K562 (cell line): ENCODE measurements around the gene SLC5A5.

Experiments used
- BHLHE40 ChIP-seq: IDR thresholded peaks from 2 replicates; pipeline ENCODE4 v1.6.1; 2011; ENCODE audit warnings: low read length, improper control_type of control experiment
- CTCF ChIP-seq, 3 experiments: IDR thresholded peaks in 2 of 3; conservative IDR thresholded peaks in 1 of 3; 2 replicates each; pipeline ENCODE4 v1.5.1; 2011 to 2012; ENCODE audit warnings: low read length in 3 of 3, mild to moderate bottlenecking in 3 of 3, control low read depth in 2 of 3, improper control_type of control experiment in 1 of 3, inconsistent platforms in 1 of 3, low read depth in 1 of 3, mixed read lengths in 1 of 3, moderate library complexity in 1 of 3; ENCODE audit not compliant: insufficient read depth in 2 of 3
- GATAD2A ChIP-seq: fragments of 450-650 bp; IDR thresholded peaks from 2 replicates; pipeline ENCODE4 v1.6.1; 2017
- MAZ ChIP-seq, 2 experiments: fragments of 450-650 bp in 1 of 2; sonication (generic) in 1 of 2; formaldehyde crosslinking; IDR thresholded peaks in 1 of 2; conservative IDR thresholded peaks in 1 of 2; 2 replicates each; pipeline versions ENCODE4 v1.4.0 to v1.5.0; 2020; ENCODE audit warnings: mild to moderate bottlenecking in 1 of 2, missing genetic modification reagents in 1 of 2
- NRF1 ChIP-seq, 2 experiments: fragments of 450-650 bp; IDR thresholded peaks in 1 of 2; conservative IDR thresholded peaks in 1 of 2; 2 replicates each; pipeline ENCODE4 v1.6.1; 2014; ENCODE audit warnings: mild to moderate bottlenecking in 2 of 2
- POLR2AphosphoS5 ChIP-seq: IDR thresholded peaks from 2 replicates; pipeline ENCODE4 v1.6.1; 2011; ENCODE audit warnings: mild to moderate bottlenecking, low read depth, low read length, moderate library complexity; ENCODE audit not compliant: control insufficient read depth, insufficient read depth
- TFE3 ChIP-seq: fragments of 450-650 bp; formaldehyde crosslinking; IDR thresholded peaks from 2 replicates; pipeline ENCODE4 v1.4.0; 2020; ENCODE audit warnings: mild to moderate bottlenecking, mixed read lengths
- YY1 ChIP-seq, 3 experiments: IDR thresholded peaks; 2 replicates each; pipeline ENCODE4 v1.6.1; 2011; ENCODE audit warnings: low read length in 2 of 3, mild to moderate bottlenecking in 2 of 3, moderate library complexity in 2 of 3, borderline replicate concordance in 1 of 3, control low read depth in 1 of 3, low read depth in 1 of 3; ENCODE audit not compliant: insufficient read depth in 3 of 3, insufficient replicate concordance in 2 of 3, control insufficient read depth in 1 of 3, insufficient read length in 1 of 3; ENCODE audit errors: extremely low read depth in 1 of 3
- ZNF384 ChIP-seq: IDR thresholded peaks from 2 replicates; pipeline ENCODE4 v1.6.1; 2012; ENCODE audit warnings: low read depth, low read length, improper control_type of control experiment
- ZNF407 ChIP-seq: fragments of 450-650 bp; IDR thresholded peaks from 2 replicates; pipeline ENCODE4 v1.6.1; 2016; ENCODE audit warnings: low read depth
- ZNF57 ChIP-seq: fragments of 450-650 bp; formaldehyde crosslinking; IDR thresholded peaks from 2 replicates; pipeline ENCODE4 v1.4.0; 2020; ENCODE audit warnings: mild to moderate bottlenecking, moderate library complexity
- TF ChIP-seq, protein P1 (sequence below): fragments of 150-350 bp; conservative IDR thresholded peaks from 2 replicates; pipeline ENCODE4 v1.6.1; 2014; ENCODE audit warnings: low read length

GRCh38 chr19:17854061-17854460, 17.7 kb upstream of the SLC5A5 start:
- no peak for TF ChIP-seq ZNF57 (CRISPR knock-in tag)
- TF ChIP-seq CTCF (IDR thresholded peaks at IDR 0.05 in 2 of 3, conservative IDR thresholded peaks at IDR 0.05 in 1 of 3; ENCODE audit: insufficient read depth in 2 of 3, low read depth in 1 of 3, low read length in 3 of 3): no peak
- TF ChIP-seq ZNF407: no peak
- no peak for TF ChIP-seq ZNF384
- no peak for TF ChIP-seq POLR2AphosphoS5
- TF ChIP-seq, protein P1, sequence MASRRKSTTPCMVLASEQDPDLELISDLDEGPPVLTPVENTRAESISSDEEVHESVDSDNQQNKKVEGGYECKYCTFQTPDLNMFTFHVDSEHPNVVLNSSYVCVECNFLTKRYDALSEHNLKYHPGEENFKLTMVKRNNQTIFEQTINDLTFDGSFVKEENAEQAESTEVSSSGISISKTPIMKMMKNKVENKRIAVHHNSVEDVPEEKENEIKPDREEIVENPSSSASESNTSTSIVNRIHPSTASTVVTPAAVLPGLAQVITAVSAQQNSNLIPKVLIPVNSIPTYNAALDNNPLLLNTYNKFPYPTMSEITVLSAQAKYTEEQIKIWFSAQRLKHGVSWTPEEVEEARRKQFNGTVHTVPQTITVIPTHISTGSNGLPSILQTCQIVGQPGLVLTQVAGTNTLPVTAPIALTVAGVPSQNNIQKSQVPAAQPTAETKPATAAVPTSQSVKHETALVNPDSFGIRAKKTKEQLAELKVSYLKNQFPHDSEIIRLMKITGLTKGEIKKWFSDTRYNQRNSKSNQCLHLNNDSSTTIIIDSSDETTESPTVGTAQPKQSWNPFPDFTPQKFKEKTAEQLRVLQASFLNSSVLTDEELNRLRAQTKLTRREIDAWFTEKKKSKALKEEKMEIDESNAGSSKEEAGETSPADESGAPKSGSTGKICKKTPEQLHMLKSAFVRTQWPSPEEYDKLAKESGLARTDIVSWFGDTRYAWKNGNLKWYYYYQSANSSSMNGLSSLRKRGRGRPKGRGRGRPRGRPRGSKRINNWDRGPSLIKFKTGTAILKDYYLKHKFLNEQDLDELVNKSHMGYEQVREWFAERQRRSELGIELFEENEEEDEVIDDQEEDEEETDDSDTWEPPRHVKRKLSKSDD: no peak
- TF ChIP-seq MAZ (CRISPR knock-in tag; conservative IDR thresholded peaks at IDR 0.05 in 1 of 2, IDR thresholded peaks at IDR 0.05 in 1 of 2): no peak
- TF ChIP-seq TFE3 (CRISPR knock-in tag): no peak
- no peak for TF ChIP-seq YY1 (IDR thresholded peaks at IDR 0.05; ENCODE audit: borderline replicate concordance in 1 of 3, control insufficient read depth in 1 of 3, extremely low read depth in 1 of 3, insufficient read depth in 3 of 3, insufficient read length in 1 of 3, insufficient replicate concordance in 2 of 3, low read depth in 1 of 3, low read length in 2 of 3)
- no peak for TF ChIP-seq NRF1 (conservative IDR thresholded peaks at IDR 0.05 in 1 of 2, IDR thresholded peaks at IDR 0.05 in 1 of 2)
- TF ChIP-seq GATAD2A: no peak
- TF ChIP-seq BHLHE40: no peak
